ENCODE measurements around the gene PDZK1IP1.

PDZK1IP1 gene

GRCh38 chr1:47189844-47190508, at the start of gene PDZK1IP1:
TSS of gene PDZK1IP1 (minus strand) at chr1:47190036. CDS start at chr1:47189932, 104 bp downstream.
- DNase-seq = no peak

GRCh38 chr1:47238935-47239592, 49.2 kb upstream of the PDZK1IP1 start:
- DNase-seq = no peak

- no peak for DNase-seq
These were observed 46.0 kb upstream of the PDZK1IP1 start for GRCh38 chr1:47235806-47236205.

GRCh38 chr1:47235241-47235681, 45.4 kb upstream of the PDZK1IP1 start:
- DNase-seq = no peak

- no peak for DNase-seq
These were observed 43.4 kb upstream of the PDZK1IP1 start for GRCh38 chr1:47233186-47233585.

GRCh38 chr1:47232187-47232874, 42.5 kb upstream of the PDZK1IP1 start, which contains the start of gene TAL1:
TSS of gene TAL1 (minus strand) at chr1:47232225. CDS start at chr1:47225888, 6,337 bp downstream.
- no peak for DNase-seq

- DNase-seq = peak; percentile 16
These were observed 41.7 kb upstream of the PDZK1IP1 start for GRCh38 chr1:47231301-47232186.

GRCh38 chr1:47230692-47231300, 41.0 kb upstream of the PDZK1IP1 start:
- peak; percentile 26 for DNase-seq

GRCh38 chr1:47229886-47230691, 40.3 kb upstream of the PDZK1IP1 start:
- no peak for DNase-seq

GRCh38 chr1:47229031-47229885, 39.4 kb upstream of the PDZK1IP1 start:
- no peak for DNase-seq

- DNase-seq = no peak
These were observed 38.8 kb upstream of the PDZK1IP1 start for GRCh38 chr1:47228644-47229030.

GRCh38 chr1:47227341-47228232, 37.8 kb upstream of the PDZK1IP1 start:
- no peak for DNase-seq

GRCh38 chr1:47226839-47227215, 37.0 kb upstream of the PDZK1IP1 start:
- no peak for DNase-seq

- DNase-seq = no peak
These were observed 36.4 kb upstream of the PDZK1IP1 start for GRCh38 chr1:47226121-47226838.

GRCh38 chr1:47225430-47226100, 35.7 kb upstream of the PDZK1IP1 start:
- DNase-seq = no peak

- DNase-seq = no peak
These were observed 35.0 kb upstream of the PDZK1IP1 start for GRCh38 chr1:47224676-47225399.

- no peak for DNase-seq
These were observed 34.3 kb upstream of the PDZK1IP1 start for GRCh38 chr1:47223921-47224675.
